Amygdala (tissue), 56 donors: ENCODE results near the gene SPATA45.
A peak's percentile ranks its signal among the peaks of the same experiment; 100 is the strongest.
"Not testable (repeated sequence)": the region's sequence is repeated elsewhere in the genome, so short reads cannot be mapped to it uniquely, and the experiment has no call there.

Source experiments
- DNase-seq, 56 donors: peaks; one replicate each; lab custom pipeline; 2025; lab: John Stamatoyannopoulos, UW

Gene SPATA45

DNA sequence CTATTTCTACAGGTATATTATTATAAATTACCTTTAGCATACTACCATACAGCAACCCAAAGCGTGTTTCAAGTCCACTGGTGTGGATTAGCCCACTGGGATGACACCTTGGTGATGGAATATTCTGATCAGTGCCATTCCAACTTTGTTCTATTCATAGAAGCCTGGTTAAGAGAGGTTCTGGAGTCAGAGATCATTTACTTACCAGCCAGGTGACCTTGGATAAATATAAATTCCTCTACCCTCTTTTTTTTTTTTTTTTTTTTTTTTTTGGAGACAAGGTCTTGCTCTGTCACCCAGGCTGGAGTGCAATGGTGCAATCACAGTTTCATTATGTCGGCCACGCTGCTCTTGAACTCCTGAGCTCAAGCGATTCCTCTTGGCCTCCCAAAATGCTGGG lies at the start of gene SPATA45:
TSS of gene SPATA45 (minus strand) at position 101 of the 400 bp plus-strand sequence. CDS start 11,500 bp downstream, outside the sequence.
- no peak for DNase-seq

DNA sequence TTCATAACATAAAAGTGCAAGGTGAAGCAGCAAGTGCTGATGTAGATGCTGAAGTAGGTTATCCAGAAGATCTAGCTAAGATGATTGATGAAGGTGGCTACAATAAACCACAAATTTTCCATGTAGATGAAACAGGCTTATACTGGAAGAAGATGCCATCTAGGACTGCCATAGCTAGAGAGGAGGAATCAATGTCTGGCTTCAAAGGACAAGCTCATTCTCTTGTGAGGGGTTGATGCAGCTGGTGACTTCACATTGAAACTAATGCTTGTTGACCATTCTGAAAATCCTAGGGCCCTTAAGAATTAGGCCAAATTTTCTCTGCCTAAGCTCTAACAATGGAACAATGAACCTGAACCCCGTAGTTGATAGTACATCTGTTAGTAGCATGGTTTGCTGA lies 44.7 kb upstream of the SPATA45 start:
- DNase-seq: no peak

DNA sequence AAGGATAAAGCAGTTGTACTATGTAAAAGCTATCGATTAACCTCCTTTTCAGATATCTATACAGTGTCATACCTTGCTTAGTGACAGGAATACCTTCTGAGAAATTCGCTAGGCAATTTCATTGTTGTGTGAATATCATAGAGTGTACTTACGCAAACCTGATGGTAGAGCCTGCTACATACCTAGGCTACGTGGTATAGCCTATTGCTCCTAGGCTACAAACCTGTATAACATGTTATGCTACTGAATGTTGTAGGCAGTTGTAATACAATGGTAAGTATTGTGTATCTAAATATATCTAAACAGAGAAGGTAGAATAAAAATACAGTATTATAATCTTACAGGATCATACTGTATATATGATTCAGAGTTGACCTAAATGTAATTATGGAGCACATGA lies 37.1 kb upstream of the SPATA45 start:
- no peak for DNase-seq

DNA sequence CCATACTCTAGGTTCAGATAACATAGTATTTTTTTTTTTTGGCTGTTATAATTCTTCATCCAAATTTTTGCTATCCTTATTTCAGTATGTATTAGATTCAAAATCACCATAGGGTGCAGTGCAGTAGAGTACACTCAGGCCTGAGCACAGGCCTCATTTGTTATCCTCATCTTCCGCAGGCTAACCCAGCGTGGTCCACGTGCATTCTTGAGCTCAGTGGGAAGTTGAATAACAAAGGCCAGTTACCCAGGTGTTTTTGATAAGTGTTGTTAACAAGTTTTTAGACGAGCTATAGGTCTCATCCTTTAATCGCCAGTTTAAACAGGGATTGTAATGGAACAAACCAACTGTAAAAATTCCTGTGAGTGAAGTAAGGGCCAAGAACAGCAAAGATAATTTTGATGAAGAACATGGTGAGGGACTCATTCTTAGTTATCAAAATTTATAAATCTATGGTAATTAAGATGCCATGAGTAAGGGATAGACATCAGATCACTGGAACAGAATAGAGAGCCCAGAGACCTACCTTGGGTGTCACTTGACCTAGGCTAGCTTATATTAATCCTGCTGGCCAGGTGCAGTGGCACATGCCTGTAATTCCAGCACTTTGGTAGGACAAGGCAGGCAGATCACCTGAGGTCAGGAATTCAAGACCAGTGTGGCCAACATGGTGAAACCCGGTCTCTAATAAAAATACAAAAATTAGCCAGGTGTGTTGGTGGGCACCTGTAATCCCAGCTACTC lies 32.7 kb upstream of the SPATA45 start:
- no peak for DNase-seq

DNA sequence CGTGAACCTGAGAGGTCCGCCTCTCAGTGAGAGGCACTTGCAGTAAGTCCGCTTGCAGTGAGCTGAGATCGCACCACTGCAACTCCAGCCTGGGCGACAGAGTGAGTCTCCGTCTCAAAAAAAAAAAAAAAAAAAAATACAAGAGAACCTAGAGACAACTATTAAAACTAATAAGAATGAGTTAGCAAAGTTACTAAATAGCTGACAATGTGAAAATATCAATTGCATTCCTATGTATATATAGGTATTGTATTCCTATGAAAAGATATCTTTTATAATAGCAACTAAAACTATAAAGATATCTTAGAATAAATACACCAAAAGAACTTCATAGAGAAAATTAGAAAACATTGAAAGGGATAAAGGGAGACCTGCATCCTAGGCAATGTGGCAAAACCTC lies 31.0 kb upstream of the SPATA45 start:
- DNase-seq: no peak

DNA sequence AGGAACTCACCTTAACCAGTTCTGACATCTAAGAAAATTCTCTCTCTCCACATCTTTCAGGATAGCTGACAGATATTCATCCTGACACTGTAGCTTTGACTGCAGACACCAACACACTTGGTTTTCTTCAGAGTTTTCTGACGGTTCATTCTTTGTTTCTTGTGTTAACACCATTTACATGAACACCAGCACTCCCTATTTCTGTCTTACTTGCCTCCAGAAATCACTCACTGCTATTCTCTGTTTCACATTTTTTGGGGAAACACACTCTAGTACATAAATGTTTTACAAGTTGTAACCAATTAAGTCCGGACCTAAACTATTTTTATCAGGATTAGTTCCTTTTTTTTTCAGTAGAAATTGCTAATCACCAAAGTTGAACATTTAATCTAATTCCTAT lies 26.1 kb upstream of the SPATA45 start:
- no peak for DNase-seq

DNA sequence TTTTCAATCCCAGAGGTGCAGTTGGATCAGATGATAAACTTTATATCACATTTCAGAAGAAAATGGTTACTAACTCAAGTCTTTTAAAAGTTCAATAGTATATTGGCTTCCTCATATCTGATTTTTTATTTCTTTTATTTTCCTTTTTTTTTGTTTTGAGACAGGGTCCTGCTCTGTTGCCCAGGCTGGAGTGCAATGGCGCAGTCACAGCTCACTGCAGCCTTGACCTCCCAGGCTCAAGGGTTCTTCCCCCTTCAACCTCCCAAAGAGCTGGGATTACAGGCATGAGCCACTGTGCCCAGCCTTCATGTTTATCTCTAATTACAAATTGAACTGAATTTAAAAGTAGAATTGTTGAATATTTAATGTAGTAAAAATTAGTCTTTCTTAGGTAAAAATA lies 24.5 kb upstream of the SPATA45 start:
- no peak for DNase-seq

DNA sequence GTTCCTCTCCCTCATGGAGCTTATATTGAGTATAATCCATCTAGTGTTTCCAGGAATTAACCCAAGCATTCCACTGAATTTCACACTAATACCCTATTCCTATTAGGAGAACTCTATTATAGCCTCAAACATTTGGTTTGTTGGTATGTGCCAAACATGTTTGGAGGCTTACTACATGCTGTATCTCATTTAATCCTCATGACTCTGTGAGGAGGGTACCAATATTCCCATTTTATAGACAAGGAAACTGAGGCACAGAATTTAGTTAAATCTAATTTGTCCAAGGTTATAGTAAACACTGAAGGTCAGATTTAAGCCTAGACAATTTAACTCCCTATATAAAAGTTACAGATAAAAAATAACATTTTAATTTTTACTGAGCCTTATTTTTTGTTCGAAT lies 19.7 kb upstream of the SPATA45 start:
- no peak for DNase-seq

DNA sequence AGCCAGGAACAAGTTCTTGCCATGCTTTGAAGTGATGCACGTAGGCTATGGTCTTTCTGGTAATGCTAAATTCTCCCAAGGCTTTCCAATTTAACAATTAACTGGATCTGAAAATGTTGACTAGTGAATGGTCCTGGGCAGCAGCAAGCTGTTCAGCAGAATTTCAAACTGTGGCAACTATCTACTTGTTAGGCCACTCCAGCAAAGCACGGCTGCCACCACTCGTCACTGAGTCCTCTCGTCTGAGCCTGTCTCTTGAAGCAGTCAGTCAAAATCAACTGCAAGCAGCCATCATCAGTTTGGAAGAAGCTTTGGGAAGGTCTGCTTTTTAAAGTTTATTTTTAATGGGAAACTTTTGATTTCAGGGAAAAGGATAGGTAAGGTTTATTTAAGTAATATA lies 16.8 kb upstream of the SPATA45 start:
- DNase-seq: peak in 3 of 56 donors; percentile 2 to 12 (median 10)

DNA sequence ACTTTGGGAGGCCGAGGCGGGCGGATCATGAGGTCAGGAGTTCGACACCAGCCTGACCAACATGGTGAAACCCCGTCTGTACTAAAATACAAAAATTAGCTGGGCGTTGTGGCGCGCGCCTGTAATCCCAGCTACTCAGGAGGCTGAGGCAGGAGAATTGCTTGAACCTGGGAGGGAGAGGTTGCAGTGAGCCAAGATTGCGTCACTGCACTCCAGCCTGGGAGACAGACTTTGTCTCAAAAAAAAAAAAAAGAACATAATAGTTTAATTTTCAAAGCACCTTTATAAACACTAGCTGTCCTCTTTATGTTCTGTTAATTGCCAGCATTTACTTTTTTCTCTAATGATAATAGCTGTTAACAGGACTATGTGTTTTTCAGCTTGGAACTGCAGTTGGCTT lies 15.9 kb upstream of the SPATA45 start:
- DNase-seq: not testable (repeated sequence)

DNA sequence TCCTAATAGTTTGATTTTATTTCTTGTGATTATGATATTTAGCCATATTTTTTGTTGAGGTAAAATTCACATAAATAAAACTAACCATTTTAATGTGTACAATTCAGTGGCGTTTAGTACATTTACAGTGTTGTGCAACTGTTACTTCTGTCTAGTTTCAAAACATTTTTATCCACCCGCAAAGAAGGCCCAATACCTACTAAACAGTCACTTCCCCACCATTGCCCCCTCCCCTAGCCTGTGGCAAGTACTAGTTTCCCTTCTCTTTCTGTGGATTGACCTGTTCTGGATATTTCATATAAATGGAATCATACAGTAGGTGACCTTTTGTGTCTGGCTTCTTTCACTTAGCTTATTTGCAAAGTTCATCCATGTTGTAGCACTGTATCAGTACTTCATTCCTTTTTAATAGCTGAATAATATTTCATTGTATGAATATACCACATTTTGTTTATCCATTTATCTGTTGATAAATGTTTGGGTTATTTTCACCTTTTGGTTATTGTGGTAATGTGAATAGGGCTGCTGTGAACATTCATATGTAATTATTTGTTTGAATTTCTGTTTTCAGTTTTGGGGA lies 14.8 kb upstream of the SPATA45 start:
- DNase-seq: no peak

DNA sequence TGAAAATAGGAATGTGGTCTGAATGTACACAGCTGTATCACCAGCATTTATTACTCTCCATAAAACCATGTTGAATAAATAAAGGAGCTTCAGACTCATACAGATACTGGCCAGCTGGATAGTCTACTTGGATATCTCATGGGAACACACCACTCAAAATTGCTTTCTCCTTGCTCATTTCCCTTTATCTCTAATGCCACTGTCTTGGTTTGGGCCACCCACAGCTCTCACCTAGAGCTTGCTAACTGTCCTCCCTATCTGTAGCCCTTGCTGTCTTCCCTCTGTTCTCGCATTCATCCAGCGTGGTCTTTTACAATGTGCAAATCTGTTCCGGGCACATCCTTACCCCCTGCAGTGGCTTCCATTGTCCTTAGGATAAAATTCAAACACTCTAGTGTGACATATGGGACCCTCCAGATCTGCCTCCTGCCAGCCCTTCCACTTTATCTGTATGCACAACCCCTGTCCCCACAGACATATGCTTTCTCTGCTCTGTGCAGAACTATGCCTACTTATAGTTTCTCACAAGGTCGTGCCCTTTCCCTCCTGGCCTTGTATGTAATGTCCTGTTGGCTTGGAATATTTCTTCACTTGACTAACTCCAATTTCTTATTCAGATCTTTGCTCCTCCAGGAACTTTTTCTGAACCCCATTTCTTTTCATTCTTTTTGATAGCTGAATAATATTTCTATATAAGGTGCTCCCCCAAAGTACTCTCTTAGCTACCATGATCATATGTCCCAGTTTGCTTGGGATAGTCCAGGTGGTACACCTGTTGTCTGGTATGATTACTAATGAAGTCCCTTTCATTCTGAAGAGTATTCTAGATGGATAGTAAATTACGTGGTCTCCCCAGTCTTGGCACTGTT lies 13.5 kb upstream of the SPATA45 start:
- DNase-seq: no peak

DNA sequence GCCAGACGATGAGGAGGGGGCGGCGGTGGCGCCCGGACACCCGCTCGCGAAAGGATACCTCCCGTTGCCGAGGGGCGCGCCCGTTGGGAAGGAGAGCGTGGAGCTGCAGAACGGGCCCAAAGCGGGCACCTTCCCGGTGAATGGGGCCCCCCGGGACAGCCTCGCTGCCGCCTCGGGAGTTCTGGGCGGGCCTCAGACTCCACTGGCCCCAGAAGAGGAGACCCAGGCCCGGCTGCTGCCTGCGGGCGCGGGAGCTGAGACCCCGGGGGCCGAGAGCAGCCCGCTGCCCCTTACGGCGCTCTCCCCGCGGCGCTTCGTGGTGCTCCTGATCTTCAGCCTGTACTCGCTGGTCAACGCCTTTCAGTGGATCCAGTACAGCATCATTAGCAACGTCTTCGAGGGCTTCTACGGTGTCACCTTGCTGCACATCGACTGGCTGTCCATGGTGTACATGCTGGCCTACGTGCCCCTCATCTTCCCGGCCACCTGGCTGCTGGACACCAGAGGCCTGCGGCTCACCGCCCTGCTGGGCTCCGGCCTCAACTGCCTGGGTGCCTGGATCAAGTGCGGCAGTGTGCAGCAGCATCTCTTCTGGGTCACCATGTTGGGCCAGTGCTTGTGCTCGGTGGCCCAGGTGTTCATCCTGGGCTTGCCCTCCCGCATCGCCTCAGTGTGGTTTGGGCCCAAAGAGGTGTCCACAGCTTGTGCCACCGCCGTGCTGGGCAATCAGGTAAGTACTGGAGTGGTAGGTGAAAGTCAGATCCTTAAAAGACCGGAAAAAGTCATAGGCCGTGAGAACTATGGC lies 11.2 kb upstream of the SPATA45 start:
- peak in 35 of 56 donors; percentile 4 to 70 (median 32) for DNase-seq

DNA sequence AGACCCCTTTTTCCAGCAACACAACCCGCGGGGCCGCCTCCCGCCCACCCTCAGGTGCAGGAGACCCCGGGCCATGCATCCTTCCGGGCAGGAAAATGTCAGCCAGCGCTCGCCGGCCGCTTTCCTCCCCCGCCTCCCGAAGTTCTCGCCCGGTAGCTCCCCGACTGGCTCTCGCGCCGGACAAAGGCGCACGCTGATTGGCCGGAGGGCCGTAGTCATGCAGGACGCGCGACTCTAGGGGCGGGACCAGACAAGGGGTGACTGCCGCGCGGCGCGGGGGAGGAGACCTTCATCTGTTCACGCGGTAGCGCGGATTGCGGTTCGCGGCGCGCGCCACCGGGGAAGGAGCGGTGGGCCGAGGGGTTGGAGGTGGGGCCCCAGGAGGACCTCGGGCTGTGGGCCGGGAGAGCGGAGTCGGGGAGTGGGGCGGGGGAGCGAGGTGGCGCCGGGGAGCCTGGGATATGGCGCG lies 10.6 kb upstream of the SPATA45 start, which contains the start of gene FLVCR1:
TSS of gene FLVCR1 (plus strand) at position 284 of the 469 bp plus-strand sequence. CDS start at position 462, 178 bp downstream.
- peak; percentile 54 to 98 (median 93) for DNase-seq

DNA sequence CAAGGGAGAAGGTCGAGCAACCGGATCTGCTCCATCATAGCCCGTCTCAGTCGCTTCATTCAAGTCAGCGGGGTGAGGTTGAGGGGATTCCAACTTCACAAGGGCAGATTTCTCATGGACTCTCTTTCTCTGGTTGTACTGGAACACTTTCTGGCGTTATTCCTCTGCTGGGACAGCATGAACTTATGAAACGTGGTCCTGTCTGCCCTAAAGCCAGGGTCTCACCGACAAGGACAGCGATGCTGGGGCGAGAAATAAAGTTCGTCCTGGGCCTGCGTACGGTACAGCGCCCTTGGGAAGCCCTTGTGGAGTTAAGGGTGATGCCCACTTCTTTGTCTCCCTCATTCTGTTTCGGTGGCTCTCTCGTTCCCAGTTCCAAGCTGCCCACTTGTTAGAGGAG lies 9.3 kb upstream of the SPATA45 start:
- DNase-seq: no peak

DNA sequence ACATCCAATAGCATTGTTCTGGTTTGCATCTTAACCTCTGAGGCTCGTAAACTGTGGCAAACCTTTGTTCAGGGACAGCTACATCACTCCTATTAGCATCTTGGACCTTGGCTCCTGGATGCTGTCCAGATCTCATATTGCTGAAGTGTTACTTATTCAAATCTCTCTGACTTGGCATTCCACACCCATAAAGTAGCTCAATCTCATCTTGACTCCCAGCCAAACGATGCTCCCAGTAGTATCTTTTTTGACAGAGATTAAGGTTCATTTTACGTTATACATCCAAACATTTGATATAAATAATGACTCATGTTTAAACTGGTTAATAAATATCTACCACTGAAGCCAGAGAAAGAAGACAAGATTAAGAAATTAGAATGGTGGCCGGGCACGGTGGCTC lies 6.2 kb upstream of the SPATA45 start:
- DNase-seq: no peak

DNA sequence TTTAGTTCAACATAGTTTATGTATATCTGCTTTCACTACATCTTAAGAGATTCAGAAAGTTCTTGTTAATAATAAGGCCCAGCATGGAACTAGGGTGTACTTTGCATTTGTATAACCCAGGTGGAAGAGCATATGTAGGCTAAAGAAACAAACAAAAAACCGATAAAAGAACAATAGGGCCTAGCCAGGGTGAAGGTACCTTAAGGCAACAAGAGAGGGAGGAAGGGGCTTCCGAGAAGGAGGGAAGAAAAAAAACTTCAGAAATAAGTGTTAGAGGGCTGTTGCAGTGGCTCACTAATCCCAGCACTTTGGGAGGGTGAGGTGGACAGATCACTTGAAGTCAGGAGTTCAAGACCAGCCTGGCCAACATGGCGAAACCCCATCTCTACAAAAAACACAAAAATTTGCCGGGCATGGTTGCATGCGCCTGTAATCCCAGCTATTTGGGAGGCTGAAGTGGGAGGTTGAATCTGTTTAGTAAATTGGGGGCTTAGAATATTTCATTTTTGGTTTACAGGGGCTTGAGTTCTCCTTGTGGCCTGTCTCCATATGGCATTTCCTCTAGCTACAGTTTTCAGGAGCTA lies 4.7 kb upstream of the SPATA45 start:
- DNase-seq: no peak

DNA sequence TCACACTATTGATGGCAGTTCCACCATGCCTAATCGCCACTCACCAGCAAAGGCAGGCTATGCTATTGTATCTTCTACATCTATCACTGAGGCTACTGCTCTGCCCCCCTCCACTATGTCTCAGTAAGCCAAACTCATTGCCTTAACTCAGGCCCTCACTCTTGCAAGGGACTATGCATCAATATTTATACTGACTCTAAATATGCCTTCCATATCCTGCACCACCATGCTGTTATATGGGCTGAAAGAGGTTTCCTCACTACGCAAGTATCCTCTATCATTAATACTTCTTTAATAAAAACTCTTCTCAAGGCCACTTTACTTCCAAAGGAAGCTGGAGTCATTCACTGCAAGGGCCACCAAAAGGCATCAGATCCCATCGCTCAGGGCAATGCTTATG lies 2.9 kb downstream of the SPATA45 start:
- DNase-seq: not testable (repeated sequence)

DNA sequence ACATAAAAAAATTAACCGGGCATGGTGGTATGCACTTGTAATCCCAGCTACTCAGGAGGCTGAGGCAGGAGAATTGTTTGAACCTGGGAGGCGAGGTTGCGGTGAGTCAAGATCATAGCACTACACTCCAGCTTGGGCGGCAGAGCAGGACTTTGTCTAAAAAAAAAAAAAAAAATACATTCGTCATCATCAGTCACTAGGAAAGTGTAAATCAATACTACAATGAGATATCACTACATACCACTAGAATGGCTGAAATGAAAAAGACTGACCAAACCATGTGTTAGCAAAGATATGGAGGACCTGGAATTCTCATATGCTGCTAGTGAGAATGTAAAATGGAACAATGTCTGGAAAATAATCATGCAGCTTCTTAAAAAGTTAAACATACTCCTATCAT lies 9.3 kb downstream of the SPATA45 start:
- no peak for DNase-seq
